HUES6 (cell line): Measurements from ENCODE around the gene KLC1.

Experiments used
- H3K27ac ChIP-seq: 2 replicates; pipeline ENCODE4 v1.7.0; 2013; ENCODE audit warnings: low read depth, mild to moderate bottlenecking, low read length, inconsistent platforms
- H3K27me3 ChIP-seq: 2 replicates; pipeline ENCODE4 v1.6.1; 2013; ENCODE audit warnings: low read length; ENCODE audit not compliant: control insufficient read depth, insufficient read depth
- H3K36me3 ChIP-seq: 2 replicates; pipeline ENCODE4 v1.6.1; 2013; ENCODE audit warnings: low read length; ENCODE audit not compliant: control insufficient read depth, insufficient read depth
- H3K4me1 ChIP-seq: 2 replicates; pipeline ENCODE4 v1.6.1; 2013; ENCODE audit warnings: low read length; ENCODE audit not compliant: control insufficient read depth, insufficient read depth
- H3K4me3 ChIP-seq: 2 replicates; pipeline ENCODE4 v1.5.1; 2013; ENCODE audit warnings: low read depth, low read length
- H3K9ac ChIP-seq: one replicate; pipeline ENCODE4 v1.6.1; 2013; ENCODE audit warnings: mild to moderate bottlenecking, low read length
- H3K9me3 ChIP-seq: 2 replicates; pipeline ENCODE4 v1.6.1; 2013; ENCODE audit warnings: low read depth, low read length; ENCODE audit not compliant: control insufficient read depth, insufficient read depth

The KLC1 gene

GRCh38 chr14:103732868-103733620 lies 104.0 kb downstream of the KLC1 start:
- Histone ChIP-seq H3K9me3 (no peaks in the 10 kb centered on the region), H3K36me3 (peaks cover 63% of the 10 kb centered on the region), H3K4me3 (no peak overlapping the region), H3K4me1 (no peaks in the 10 kb centered on the region; the same call in 1 of the 2 replicates), H3K27me3 (no peaks in the 10 kb centered on the region), H3K9ac (no peak overlapping the region), H3K27ac (no peak overlapping the region)

GRCh38 chr14:103733651-103734050 lies 104.6 kb downstream of the KLC1 start:
- Histone ChIP-seq H3K9ac (no peak overlapping the region), H3K36me3 (peaks cover 58% of the 10 kb centered on the region), H3K27me3 (no peaks in the 10 kb centered on the region), H3K27ac (no peak overlapping the region), H3K4me3 (no peak overlapping the region), H3K9me3 (no peaks in the 10 kb centered on the region), H3K4me1 (no peaks in the 10 kb centered on the region; the same call in 1 of the 2 replicates)

- H3K27me3 ChIP-seq: no peaks in the 10 kb centered on the region
- no peaks in the 10 kb centered on the region; the same call in 1 of the 2 replicates for H3K4me1 ChIP-seq
- no peak overlapping the region for H3K9ac ChIP-seq
- H3K4me3 ChIP-seq: no peak overlapping the region
- H3K36me3 ChIP-seq: peaks cover 51% of the 10 kb centered on the region
- H3K27ac ChIP-seq: no peak overlapping the region
- no peaks in the 10 kb centered on the region for H3K9me3 ChIP-seq
These were observed 105.3 kb downstream of the KLC1 start for GRCh38 chr14:103734081-103734888.

- Histone ChIP-seq H3K9me3 (no peaks in the 10 kb centered on the region), H3K4me3 (no peak overlapping the region), H3K9ac (no peak overlapping the region), H3K27me3 (no peaks in the 10 kb centered on the region), H3K4me1 (no peaks in the 10 kb centered on the region; the same call in 1 of the 2 replicates), H3K27ac (no peak overlapping the region), H3K36me3 (peaks cover 44% of the 10 kb centered on the region)
These were observed 106.0 kb downstream of the KLC1 start for GRCh38 chr14:103735022-103735421.

- peaks cover 40% of the 10 kb centered on the region for H3K36me3 ChIP-seq
These were observed 106.4 kb downstream of the KLC1 start for GRCh38 chr14:103735439-103735814.

GRCh38 chr14:103735815-103736545 lies 107.0 kb downstream of the KLC1 start:
- H3K9ac ChIP-seq: no peak overlapping the region
- no peaks in the 10 kb centered on the region for H3K9me3 ChIP-seq
- no peak overlapping the region for H3K27ac ChIP-seq
- peaks cover 38% of the 10 kb centered on the region for H3K36me3 ChIP-seq
- H3K4me3 ChIP-seq: no peak overlapping the region
- H3K27me3 ChIP-seq: no peaks in the 10 kb centered on the region
- H3K4me1 ChIP-seq: no peaks in the 10 kb centered on the region; the same call in 1 of the 2 replicates

More at GRCh38 chr14:103735439-103735814, 106.4 kb downstream of the KLC1 start:
- Histone ChIP-seq H3K27me3 (no peaks in the 10 kb centered on the region), H3K27ac (no peak overlapping the region), H3K4me3 (no peak overlapping the region), H3K9ac (no peak overlapping the region), H3K4me1 (no peaks in the 10 kb centered on the region; the same call in 1 of the 2 replicates), H3K9me3 (no peaks in the 10 kb centered on the region)

GRCh38 chr14:103736546-103737431 lies 107.8 kb downstream of the KLC1 start:
- H3K9me3 ChIP-seq: no peaks in the 10 kb centered on the region
- H3K27ac ChIP-seq: no peak overlapping the region
- H3K36me3 ChIP-seq: peaks cover 35% of the 10 kb centered on the region
- no peaks in the 10 kb centered on the region for H3K27me3 ChIP-seq
- H3K4me3 ChIP-seq: no peak overlapping the region
- no peak overlapping the region for H3K9ac ChIP-seq
- peaks cover 3% of the 10 kb centered on the region; the same call in 1 of the 2 replicates for H3K4me1 ChIP-seq

- H3K27me3 ChIP-seq: no peaks in the 10 kb centered on the region
- peaks cover 28% of the 10 kb centered on the region for H3K36me3 ChIP-seq
- H3K27ac ChIP-seq: no peak overlapping the region
These were observed 108.5 kb downstream of the KLC1 start for GRCh38 chr14:103737432-103738045.

GRCh38 chr14:103738166-103738565 lies 109.2 kb downstream of the KLC1 start:
- no peaks in the 10 kb centered on the region for H3K9me3 ChIP-seq
- H3K9ac ChIP-seq: no peak overlapping the region
- peaks cover 3% of the 10 kb centered on the region; the same call in 1 of the 2 replicates for H3K4me1 ChIP-seq
- H3K4me3 ChIP-seq: no peak overlapping the region
- H3K27ac ChIP-seq: no peak overlapping the region
- H3K36me3 ChIP-seq: peaks cover 22% of the 10 kb centered on the region
- H3K27me3 ChIP-seq: no peaks in the 10 kb centered on the region

More at GRCh38 chr14:103737432-103738045, 108.5 kb downstream of the KLC1 start:
- H3K4me1 ChIP-seq: peaks cover 3% of the 10 kb centered on the region; the same call in 1 of the 2 replicates
- H3K9ac ChIP-seq: no peak overlapping the region
- no peak overlapping the region for H3K4me3 ChIP-seq
- no peaks in the 10 kb centered on the region for H3K9me3 ChIP-seq
